Inferior parietal cortex (tissue), 1 donor: Measurements from ENCODE around the gene ASPSCR1.
"Not testable (repeated sequence)": the region's sequence is repeated elsewhere in the genome, so short reads cannot be mapped to it uniquely, and the experiment has no call there.

Source experiments
- DNase-seq: peaks from one replicate; pipeline ENCODE4 v3.0.0-alpha.2; 2016; ENCODE audit errors: extremely low spot score

Gene ASPSCR1

DNA sequence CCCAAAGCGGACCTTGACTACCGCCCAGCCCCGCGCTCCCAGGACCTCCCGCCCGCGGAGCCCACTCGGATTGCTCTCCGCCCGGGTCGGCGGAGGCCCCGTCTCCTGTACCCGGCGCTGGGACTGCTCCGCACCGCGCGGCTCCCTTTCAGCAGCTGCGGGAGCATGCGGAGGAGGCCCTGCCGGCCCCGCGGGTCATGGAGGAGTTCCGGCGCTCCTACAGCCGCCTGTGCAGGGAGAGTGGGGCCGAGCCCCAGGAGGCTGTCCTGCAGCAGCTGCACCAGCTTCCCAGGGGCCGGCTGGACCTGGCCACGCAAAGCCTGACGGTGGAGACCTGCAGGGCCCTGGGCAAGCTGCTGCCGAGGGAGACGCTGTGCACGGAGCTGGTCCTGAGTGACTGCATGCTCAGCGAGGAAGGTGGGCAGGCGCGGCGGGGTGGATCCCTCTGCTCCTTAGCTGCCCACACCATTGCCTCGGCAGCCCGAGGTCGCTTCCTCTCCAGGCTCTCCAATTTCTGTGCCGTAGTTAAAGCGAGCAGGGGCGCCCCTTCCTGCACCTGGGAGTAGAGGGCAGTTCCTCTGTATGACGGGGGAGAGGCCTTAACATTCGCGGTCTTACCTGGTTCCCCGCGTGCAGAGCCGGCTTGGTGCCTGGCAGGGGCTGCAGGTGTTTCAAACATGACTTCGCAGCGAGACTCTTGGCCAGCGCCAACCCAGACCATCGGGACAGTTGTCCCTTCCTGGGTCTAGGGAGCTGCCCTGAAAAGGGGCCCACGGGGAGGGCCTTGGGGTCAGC is 46.2 kb downstream of the ASPSCR1 start:
- no peak for DNase-seq

DNA sequence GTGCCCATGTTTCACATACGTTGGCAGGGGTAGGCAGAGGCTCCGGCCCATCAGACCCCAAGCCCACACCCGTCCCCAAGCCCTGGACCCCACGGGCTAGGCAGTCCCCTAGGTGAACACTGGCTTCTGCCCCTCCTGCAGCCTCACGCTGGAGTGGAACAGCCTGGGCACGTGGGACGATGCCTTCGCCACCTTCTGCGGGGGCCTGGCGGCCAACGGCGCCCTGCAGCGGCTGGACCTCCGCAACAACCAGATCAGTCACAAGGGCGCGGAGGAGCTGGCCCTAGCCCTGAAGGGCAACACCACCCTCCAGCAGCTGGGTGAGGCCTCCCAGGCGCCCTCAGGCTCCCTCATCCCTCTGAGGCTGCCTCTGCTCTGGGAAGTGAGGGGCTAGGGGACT is 47.4 kb downstream of the ASPSCR1 start:
- no peak for DNase-seq

DNA sequence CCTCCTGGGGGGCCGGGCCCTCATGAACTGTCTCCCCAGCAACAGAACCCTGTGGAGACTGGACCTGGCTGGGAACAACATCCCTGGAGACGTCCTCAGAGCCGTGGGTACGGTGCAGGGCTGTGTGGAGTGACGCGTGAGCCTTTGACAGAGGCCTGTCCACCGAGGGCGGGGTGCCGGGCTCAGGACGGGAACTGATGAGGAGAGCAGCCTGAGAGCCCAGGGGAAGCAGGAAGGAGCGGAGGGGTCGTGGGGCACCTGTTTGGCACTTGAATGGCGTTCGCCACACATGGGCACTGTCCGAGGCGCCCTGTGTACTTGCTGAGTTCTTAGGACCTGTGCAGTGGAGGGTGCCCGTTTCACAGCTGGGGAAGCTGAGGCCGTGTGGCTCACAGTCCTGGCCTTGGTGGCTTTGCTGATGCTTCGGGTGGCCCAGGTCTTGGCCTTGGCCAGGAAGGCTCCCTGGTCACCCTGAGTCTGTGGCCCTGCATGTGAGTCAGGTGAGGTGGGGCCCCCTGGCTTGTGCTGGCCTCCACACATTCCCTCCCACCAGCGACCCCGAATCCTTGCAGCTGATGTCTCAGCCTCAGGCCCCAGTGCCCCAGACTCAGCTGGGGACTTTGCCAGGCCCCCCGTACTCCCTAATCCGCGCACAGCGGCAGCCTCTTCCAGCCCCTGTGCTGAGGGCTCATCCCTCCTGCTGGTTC is 48.1 kb downstream of the ASPSCR1 start:
- DNase-seq = no peak

DNA sequence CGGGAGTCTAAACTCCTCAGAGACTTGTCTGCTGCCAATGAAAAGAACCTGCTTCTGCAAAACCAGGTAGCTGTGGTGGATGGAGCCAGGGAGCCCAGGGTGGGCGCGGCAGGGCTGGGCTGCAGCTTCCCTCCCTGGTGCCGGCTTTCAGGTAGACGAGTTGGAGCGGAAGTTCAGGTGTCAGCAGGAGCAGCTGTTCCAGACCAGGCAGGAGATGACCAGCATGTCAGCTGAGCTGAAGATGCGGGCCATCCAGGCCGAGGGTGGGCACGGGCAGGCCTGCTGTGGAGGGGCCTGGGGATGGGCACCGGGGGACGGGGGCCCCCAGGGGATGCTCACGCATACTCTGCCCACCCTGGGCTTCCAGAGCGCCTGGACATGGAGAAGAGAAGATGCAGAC is 50.8 kb downstream of the ASPSCR1 start:
- DNase-seq = no peak

DNA sequence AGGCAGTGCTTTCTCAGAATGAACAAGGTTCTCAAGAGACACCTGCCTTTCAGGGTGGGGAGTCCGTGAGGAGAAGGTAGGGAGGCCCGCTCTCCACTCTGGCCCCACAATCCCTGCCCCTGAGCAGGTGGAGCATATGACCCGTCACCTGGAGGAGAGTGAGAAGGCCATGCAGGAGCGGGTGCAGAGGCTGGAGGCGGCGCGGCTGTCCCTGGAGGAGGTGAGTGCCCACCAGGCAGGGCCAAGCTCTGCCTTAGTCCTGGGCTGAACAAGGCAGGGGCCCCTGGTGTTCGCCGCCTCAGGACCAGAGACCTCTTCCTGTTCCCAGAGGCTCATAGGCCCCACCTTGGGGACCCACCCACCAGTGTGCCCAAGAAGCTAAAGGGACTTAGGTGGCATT is 51.5 kb downstream of the ASPSCR1 start:
- no peak for DNase-seq

DNA sequence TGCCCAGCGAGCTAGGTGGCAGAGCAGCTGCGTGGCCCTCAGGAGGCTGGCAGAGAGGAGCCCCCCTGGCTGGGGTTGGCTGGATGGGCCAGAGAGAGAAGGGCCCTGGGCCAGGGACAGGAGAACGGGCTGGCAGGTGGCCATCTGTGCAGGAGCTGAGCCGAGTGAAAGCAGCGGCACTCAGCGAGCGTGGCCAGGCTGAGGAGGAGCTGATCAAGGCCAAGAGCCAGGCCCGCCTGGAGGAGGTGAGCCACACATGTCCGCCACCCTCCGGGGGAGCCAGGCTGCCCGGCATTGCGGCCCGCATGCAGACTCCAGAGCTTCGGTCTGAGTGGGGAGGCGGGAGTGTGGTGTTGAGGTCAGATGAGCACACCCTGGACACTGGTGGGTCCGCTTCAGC is 52.0 kb downstream of the ASPSCR1 start:
- no peak for DNase-seq

DNA sequence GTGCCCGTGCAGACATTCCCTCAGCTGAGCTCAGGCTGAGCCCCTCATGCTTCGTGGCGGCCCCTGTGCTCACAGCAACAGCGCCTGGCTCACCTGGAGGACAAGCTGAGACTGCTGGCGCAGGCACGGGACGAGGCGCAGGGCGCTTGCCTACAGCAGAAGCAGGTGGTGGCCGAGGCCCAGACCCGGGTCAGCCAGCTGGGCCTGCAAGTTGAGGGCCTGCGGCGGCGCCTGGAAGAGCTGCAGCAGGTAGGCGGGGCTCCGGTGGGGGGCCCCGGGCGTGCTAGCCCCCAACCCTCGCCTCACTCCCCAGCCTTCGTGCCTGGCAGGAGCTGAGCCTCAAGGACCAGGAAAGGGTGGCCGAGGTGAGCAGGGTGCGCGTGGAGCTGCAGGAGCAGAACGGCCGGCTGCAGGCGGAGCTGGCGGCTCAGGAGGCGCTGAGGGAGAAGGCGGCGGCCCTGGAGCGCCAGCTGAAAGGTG is 52.6 kb downstream of the ASPSCR1 start:
- DNase-seq = no peak

DNA sequence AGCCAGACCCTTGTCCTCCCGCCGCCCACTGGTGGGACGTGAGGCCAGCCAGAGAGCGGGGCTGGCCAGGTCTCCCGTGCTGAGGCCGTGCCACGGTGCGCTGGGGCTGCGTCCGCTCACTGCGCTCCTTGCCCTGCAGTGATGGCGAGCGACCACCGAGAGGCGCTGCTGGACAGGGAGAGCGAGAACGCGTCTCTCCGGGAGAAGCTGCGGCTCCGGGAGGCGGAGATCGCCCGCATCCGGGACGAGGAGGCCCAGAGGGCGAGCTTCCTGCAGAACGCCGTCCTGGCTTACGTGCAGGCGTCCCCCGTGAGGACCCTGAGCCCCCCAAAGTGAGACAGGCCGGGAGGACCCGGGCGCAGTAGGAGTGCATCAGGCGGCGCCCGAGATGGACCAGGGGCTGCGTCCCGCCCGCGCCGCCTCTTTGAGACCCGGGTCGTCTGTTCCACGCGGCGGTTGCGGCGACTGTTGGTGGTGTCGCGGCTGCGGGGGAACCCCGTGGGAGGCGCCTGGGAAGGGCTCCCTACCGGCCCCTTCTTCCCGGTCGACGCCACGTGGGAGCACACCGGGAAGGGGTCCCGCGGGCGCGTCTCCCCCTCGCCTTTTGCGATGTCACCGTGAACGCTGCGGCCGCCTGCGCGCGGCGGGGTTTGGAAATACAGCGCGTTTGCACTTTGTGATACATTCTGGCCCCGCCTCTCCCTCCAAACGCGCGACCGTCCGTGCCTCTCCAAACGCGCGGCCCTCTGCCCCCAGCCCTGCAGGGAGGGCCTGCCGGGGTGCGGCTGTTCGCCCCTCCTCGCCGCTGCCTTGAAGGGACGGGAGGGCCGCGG is 53.3 kb downstream of the ASPSCR1 start:
- peak; percentile 78 for DNase-seq

DNA sequence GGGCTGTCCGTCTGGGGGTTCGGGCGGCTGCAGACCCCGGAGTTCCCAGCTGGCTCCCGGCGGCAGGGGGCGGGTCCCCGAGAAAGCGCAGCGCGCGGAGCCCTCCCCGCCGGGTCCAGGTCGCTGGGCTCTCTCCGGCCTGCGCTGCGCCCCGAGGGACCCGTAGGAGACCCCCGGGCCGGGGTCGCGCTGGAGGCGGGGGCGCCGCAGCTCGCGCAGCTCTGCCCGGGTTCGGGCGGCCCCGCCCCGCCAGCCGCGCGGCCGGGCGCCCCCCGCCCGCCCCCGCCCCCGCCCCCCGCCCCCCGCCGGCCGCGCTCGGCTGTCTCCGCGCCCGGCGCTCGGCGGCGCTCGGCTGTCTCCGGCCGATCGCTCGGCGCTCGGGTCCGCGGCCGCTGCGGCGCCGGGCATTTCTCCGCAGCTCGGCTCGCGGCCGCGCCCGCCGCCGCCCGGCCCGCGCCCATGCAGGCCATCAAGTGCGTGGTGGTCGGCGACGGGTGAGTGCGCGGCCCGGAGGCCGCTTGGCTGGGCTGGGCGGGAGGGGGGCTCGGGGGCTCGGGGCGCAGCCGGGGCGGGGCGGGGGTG is 54.0 kb downstream of the ASPSCR1 start, which contains the start of gene RAC3:
TSS of gene RAC3 (plus strand) at position 376 of the 582 bp plus-strand sequence. CDS start at position 460, 84 bp downstream.
- no peak for DNase-seq

DNA sequence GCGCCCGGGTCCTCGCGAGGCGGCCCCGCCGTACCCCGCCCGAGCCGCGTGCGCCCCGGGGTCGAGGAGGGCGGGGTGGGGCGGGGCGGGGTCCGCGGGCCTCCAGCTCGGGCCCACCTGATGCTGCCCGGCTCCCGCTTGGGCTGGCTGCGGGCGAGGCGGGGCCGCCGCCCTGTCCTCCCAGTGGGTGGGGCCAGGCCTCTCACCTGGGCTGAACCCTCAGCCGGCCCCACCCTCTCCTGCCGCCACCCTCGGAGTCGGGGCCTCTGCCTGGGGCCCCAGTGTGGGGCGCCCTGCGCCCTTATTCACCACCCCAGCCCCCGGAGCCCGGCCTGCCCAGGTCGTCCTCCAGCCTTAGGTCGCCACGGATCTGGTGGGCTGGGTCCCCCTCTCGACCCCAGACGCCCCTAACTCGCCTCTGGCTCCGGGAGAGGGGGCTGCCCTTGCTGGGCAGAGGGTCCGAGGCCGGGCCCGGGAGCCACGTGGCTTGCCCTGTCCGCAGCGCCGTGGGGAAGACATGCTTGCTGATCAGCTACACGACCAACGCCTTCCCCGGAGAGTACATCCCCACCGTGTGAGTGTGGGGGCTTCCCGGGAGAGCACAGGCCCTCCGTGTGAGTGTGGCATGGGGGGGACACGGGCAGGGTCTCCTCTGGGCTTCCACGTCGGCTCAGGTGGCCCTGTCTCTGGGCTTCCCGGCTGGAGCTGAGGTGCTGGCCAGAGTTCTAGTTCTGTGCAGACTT is 54.6 kb downstream of the ASPSCR1 start:
- no peak for DNase-seq

DNA sequence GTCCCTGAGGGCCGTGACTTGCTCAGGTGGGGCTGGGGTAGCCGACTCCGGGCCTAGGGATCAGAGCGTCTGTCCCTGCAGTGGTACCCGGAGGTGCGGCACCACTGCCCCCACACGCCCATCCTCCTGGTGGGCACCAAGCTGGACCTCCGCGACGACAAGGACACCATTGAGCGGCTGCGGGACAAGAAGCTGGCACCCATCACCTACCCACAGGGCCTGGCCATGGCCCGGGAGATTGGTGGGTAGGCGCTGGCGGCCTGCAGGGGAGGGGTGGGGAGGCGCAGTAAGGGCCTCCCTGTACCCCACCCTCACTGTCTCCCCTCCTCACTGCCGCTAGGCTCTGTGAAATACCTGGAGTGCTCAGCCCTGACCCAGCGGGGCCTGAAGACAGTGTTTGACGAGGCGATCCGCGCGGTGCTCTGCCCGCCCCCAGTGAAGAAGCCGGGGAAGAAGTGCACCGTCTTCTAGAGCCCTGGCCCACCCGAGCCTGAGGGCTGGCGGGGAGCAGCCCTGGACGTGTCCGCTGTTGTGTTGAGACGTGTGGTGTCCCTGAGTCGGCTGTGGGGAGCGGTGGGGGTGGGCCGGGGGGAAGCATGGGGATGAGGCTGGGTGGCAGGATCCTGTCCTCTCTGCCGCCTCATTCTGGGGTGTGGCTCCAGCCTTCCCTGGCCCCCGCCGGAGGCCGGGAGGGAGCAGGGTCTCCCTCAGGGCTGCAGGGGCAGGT is 56.1 kb downstream of the ASPSCR1 start:
- no peak for DNase-seq

DNA sequence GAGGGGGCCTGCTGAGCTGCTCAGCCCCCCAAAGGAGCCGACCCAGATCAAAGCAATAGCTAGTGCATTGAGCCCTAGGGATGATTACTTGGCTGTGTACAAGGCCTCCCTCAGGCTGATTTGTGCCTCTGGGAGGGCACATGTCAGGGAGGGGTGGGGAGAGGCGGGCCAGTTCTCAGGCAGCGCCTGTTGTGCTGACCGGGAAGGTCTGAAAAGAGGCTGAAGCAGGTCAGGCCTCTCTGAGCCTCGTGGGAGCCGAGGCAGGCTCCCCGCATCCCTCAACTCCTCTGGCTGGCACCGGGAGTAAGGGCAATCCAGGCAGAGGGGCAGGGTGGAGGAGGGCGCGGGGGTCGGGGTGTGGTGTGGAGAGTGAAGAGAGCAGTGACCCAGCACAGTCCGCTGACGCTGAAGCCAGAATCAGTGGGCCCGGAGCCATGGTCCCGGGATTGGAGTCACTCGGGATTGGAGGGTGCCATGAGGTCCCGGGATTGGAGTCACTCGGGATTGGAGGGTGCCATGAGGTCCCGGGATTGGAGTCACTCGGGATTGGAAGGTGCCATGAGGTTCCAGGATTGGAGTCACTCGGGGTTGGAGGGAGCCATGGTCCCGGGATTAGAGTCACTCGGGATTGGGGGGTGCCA is 57.1 kb downstream of the ASPSCR1 start:
- no peak for DNase-seq

DNA sequence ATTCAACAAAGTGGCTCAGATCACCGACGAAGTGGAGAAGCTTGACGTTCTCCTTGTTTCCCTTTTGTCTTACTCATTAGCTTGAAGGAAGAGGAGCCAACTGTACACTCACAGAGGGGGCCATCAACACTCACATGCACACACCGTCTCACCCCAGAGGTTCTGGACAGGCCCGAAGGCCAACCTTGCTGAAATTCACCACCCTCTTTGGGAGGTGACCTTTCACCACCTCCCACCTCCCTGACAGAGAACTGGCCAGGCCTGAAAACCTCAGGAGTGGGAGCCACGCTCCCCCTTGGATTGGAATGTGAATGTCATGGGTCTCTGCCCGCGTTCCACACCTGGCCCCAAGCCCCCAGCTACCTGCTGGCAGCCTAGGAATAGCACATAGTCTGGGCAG is 58.1 kb downstream of the ASPSCR1 start:
- no peak for DNase-seq

DNA sequence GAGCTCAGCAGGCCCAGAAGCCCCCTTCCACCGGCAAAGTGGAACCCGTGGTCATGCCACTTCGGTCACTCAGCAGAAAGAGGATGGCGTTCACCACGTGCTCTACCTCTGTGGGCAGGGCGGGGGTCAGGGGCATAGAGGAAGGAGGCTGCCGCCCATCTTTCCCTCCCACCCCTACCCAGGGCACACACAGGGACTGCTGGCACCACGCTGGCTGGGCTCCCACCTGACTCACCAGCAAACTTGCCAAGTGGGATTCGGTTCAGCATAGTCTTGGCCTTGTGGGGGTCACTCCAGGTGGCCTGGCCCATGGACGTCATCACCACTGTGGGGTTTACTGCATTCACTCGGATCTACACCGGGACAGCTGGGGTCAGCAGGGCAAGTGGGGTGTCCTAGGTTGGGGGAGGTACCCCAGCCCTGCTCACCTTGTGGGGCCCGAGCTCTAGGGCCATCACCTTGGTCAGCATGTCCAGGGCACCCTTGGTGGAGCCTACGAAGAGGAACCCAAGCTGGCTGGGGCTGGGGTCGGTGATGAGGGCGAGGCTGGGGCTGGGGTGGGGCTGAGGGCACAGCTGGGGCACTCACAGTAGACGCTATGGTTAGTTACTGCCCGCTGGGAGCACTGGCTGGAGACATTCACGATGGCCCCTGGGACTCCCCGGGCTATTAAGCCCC is 58.7 kb downstream of the ASPSCR1 start:
- DNase-seq = no peak

DNA sequence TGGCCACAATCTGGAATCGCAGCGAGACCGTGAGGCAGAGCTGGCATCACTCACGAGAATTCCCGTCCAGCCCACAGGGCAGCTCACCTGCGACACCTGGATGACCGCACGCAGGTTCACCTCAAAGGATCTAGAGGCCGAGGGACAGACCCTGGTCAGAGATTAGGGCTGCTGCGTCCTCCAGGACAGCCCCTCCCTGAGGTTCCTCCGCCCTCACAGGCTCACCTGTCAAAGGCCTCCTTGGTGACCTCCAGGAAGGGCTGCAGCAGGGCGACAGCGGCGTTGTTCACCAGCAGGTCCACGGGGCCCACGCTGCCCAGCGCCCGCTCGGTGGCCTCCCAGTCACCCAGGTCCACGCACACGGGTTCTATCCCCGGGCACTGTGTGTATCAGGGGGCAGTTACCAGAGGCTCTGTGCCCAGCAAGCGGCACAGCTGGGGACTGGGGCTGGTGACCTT is 59.2 kb downstream of the ASPSCR1 start:
- no peak for DNase-seq

DNA sequence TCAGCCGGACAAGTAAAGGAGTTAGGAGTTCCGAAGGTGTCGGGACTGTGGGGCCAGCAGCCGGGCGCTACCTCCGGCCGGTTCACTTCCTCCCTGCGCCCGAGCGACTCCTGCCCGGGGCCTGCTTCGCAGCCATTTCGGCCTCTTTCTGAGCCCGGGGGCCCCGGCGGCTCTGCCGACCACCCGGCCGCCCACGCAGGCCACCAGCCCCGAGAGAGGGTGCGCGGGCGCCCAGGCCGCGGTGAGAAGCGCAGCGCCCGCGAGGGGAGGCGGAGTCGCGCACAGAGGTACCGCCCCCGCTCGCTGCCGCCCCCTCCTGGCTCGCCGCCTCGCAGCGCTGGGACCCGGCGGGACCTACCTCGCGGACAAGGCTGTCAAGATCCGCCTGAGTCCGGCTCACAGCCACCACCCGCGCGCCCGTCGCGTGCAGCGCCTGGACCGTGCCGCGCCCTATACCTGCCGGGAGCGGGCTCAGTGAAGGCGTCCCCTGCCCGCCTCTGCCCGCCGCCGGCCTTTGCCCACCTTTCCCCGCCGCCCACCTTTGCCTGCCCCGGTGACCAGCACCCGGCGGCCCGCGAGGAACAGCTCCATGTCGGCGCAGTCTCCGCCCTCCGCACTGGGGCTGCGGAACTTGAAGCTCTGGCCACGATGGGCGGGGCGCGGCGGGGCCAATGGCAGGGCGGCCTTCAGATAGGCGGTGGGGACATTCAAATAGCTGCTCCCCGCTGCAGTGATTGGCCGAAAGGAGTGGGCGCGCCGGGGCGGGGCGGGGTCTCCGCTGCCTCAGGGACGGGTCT is 59.9 kb downstream of the ASPSCR1 start, which contains the start of gene DCXR:
TSS of gene DCXR (minus strand) at position 606 of the 797 bp plus-strand sequence. CDS start at position 591, 15 bp downstream.
- peak; percentile 92 for DNase-seq

DNA sequence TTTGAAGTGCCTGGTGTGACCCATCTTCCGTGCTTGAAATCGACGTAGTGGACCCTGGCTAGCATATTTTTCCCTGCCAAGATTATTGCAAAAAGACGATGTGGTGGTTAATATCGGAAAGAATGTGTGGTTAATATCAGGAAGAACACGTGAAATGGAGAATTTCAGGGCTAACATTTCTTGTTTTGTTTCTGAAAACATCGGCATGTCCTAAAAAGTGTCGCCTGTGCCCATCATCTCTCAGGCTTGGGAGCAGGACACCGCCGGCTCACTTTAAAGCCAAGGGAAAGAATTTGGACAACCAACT is 60.4 kb downstream of the ASPSCR1 start:
- DNase-seq = no peak

DNA sequence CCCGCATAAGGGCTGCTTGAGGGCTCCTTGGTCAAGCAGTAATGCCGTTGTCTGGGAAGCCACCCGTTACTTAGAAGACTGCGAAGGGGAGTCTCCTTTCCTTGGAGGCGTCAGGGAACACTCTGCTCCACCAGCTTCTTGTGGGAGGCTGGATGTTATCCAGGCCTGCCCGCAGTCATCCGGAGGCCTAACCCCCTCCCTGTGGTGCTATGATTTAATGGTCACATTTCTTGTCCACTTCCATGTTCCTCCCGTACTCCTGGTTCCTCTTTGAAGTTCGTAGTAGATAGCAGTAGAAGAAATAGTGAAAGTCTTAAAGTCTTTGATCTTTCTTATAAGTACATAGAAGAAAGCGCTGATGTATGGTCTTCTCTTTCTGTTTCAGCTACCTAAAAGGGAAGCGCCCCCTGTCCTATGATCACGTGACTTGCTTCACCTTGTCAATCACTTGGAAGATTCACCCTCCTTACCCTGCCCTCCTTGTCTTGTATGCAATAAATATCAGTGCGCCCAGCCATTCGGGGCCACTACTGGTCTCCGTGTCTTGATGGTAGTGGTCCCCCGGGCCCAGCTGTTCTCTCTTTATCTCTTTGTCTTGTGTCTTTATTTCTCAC is 61.5 kb downstream of the ASPSCR1 start:
- not testable (repeated sequence) for DNase-seq
